GM21529 (cell line): ENCODE measurements around the gene FAM193B.
"Not testable (repeated sequence)": the region's sequence is repeated elsewhere in the genome, so short reads cannot be mapped to it uniquely, and the experiment has no call there.

Experiments
- ATAC-seq: cut with Tn5 transposase; IDR thresholded peaks from one replicate; pipeline ENCODE4 v1.9.1; 2021; ENCODE audit not compliant: unreplicated experiment

FAM193B gene

GRCh38 chr5:177487975-177488374, 66.4 kb downstream of the FAM193B start:
- ATAC-seq = no peak

- no peak for ATAC-seq
Observed at GRCh38 chr5:177487144-177487543, 67.2 kb downstream of the FAM193B start.

- ATAC-seq = no peak
Observed at GRCh38 chr5:177486256-177486655, 68.1 kb downstream of the FAM193B start.

- not testable (repeated sequence) for ATAC-seq
Observed at GRCh38 chr5:177485753-177486152, 68.6 kb downstream of the FAM193B start.

- ATAC-seq = no peak
Observed at GRCh38 chr5:177484902-177485549, 69.3 kb downstream of the FAM193B start.

- no peak for ATAC-seq
Observed at GRCh38 chr5:177483994-177484901, 70.1 kb downstream of the FAM193B start.

GRCh38 chr5:177483042-177483441, 71.3 kb downstream of the FAM193B start:
- ATAC-seq = no peak

- ATAC-seq = no peak
Observed at GRCh38 chr5:177482359-177482795, 72.0 kb downstream of the FAM193B start.

- ATAC-seq = no peak
Observed at GRCh38 chr5:177479774-177480173, 74.6 kb downstream of the FAM193B start.

- ATAC-seq = no peak
Observed at GRCh38 chr5:177478711-177479646, 75.4 kb downstream of the FAM193B start.

- ATAC-seq = no peak
Observed at GRCh38 chr5:177477701-177478477, 76.5 kb downstream of the FAM193B start.

GRCh38 chr5:177476531-177477233, 77.7 kb downstream of the FAM193B start:
- ATAC-seq = no peak

GRCh38 chr5:177475563-177476427, 78.6 kb downstream of the FAM193B start:
- ATAC-seq = no peak

- ATAC-seq = no peak
Observed at GRCh38 chr5:177474846-177475562, 79.4 kb downstream of the FAM193B start.

GRCh38 chr5:177474002-177474476, 80.3 kb downstream of the FAM193B start:
- no peak for ATAC-seq

- ATAC-seq = peak; percentile 39
Observed at GRCh38 chr5:177473443-177474001, 80.8 kb downstream of the FAM193B start, which contains the start of gene DBN1. Gene DBN1 (minus strand): TSS chr5:177473634. CDS start chr5:177473521, 113 bp downstream.
